Neuronal stem cell (in vitro differentiated cells): ENCODE data around the gene ALDH1L1.

Experiments
- DNase-seq: peaks from one replicate; pipeline ENCODE4 v3.0.0-alpha.2; 2013; ENCODE audit warnings: low spot score
- H2AFZ ChIP-seq: one replicate; pipeline ENCODE4 v1.6.1; 2013; ENCODE audit warnings: mild to moderate bottlenecking, low read length, inconsistent platforms
- H2AK5ac ChIP-seq: 2 replicates; pipeline ENCODE4 v1.6.1; 2013; ENCODE audit warnings: low read depth, mild to moderate bottlenecking, inconsistent platforms, low read length, moderate library complexity, mixed read lengths
- H2BK120ac ChIP-seq: 2 replicates; pipeline ENCODE4 v1.6.1; 2013; ENCODE audit warnings: low read depth, mild to moderate bottlenecking, inconsistent platforms, low read length, moderate library complexity, mixed read lengths
- H2BK12ac ChIP-seq: one replicate; pipeline ENCODE4 v1.6.1; 2013; ENCODE audit warnings: low read length, inconsistent platforms
- H2BK15ac ChIP-seq: 2 replicates; pipeline ENCODE4 v1.6.1; 2013; ENCODE audit warnings: mild to moderate bottlenecking, low read length, inconsistent platforms, mixed read lengths
- H2BK5ac ChIP-seq: one replicate; pipeline ENCODE4 v1.6.1; 2013; ENCODE audit warnings: inconsistent platforms, mild to moderate bottlenecking, low read length, moderate library complexity
- H3K14ac ChIP-seq: one replicate; pipeline ENCODE4 v1.6.1; 2013; ENCODE audit warnings: low read length, inconsistent platforms
- H3K18ac ChIP-seq: 2 replicates; pipeline ENCODE4 v1.6.1; 2013; ENCODE audit warnings: low read length, inconsistent platforms
- H3K23ac ChIP-seq: 2 replicates; pipeline ENCODE4 v1.6.1; 2013; ENCODE audit warnings: low read depth, mild to moderate bottlenecking, mixed read lengths, low read length, inconsistent platforms; ENCODE audit not compliant: poor library complexity
- H3K27ac ChIP-seq: replicated peaks from 3 replicates; pipeline ENCODE4 v1.5.1; 2013; ENCODE audit warnings: low read length, inconsistent platforms
- H3K27me3 ChIP-seq, 3 experiments: 2 replicates each; pipeline ENCODE4 v1.6.1; 2013; ENCODE audit warnings: low read length in 3 of 3, mild to moderate bottlenecking in 2 of 3, inconsistent platforms in 1 of 3, low read depth in 1 of 3, mixed read lengths in 1 of 3, moderate library complexity in 1 of 3; ENCODE audit not compliant: control insufficient read depth in 3 of 3, insufficient read depth in 3 of 3
- H3K36me3 ChIP-seq, 2 donors: replicated peaks in 1 of 2; 2 replicates each; pipeline ENCODE4 v1.6.1; 2013; ENCODE audit warnings: low read length in 2 of 2; ENCODE audit not compliant: control insufficient read depth in 2 of 2, insufficient read depth in 2 of 2
- H3K4ac ChIP-seq: 2 replicates; pipeline ENCODE4 v1.6.1; 2013; ENCODE audit warnings: inconsistent platforms, mild to moderate bottlenecking, low read length, moderate library complexity
- H3K4me1 ChIP-seq, 2 donors: 1 replicate in 1 of 2; 2 replicates in 1 of 2; pipeline ENCODE4 v1.6.1; 2013; ENCODE audit warnings: low read length in 2 of 2, low read depth in 1 of 2; ENCODE audit not compliant: control insufficient read depth in 2 of 2, insufficient read depth in 1 of 2
- H3K4me2 ChIP-seq: one replicate; pipeline ENCODE4 v1.6.1; 2013; ENCODE audit warnings: mild to moderate bottlenecking, low read length, inconsistent platforms; ENCODE audit not compliant: insufficient read depth, poor library complexity, severe bottlenecking
- H3K4me3 ChIP-seq, 2 donors: 2 replicates each; pipeline ENCODE4 v1.5.1; 2013; ENCODE audit warnings: low read length in 2 of 2, mild to moderate bottlenecking in 2 of 2, inconsistent platforms in 1 of 2, moderate library complexity in 1 of 2
- H3K79me1 ChIP-seq: one replicate; pipeline ENCODE4 v1.6.1; 2013; ENCODE audit warnings: low read depth, mild to moderate bottlenecking, inconsistent platforms, low read length, moderate library complexity
- H3K9ac ChIP-seq: one replicate; pipeline ENCODE4 v1.6.1; 2013; ENCODE audit warnings: mild to moderate bottlenecking, low read depth, low read length, inconsistent platforms; ENCODE audit not compliant: poor library complexity
- H3K9me3 ChIP-seq, 2 donors: replicated peaks in 1 of 2; 2 replicates each; pipeline versions ENCODE3 to v1.6.1; 2013; ENCODE audit warnings: low read length in 2 of 2, mild to moderate bottlenecking in 2 of 2, inconsistent platforms in 1 of 2, low read depth in 1 of 2, mixed read lengths in 1 of 2, moderate library complexity in 1 of 2; ENCODE audit not compliant: control insufficient read depth in 2 of 2, insufficient read depth in 1 of 2
- H4K8ac ChIP-seq: one replicate; pipeline ENCODE4 v1.6.1; 2013; ENCODE audit warnings: low read depth, mild to moderate bottlenecking, inconsistent platforms, low read length, moderate library complexity
- H4K91ac ChIP-seq: one replicate; pipeline ENCODE4 v1.6.1; 2013; ENCODE audit warnings: low read length, low read depth, mild to moderate bottlenecking, inconsistent platforms; ENCODE audit not compliant: poor library complexity
- WGBS, 2 donors: extraction: QIAGEN DNeasy Blood & Tissue Kit; methylation state at CpG; one replicate each; pipeline ENCODE4 v1.1.7; 2013; ENCODE audit warnings: missing lambda C conversion rate in 2 of 2, mixed read lengths in 1 of 2; ENCODE audit not compliant: insufficient read length in 2 of 2, insufficient replicate concordance in 1 of 2; ENCODE audit errors: extremely low coverage in 2 of 2; 5-methylcytosine and 5-hydroxymethylcytosine counted together

Gene ALDH1L1

DNA sequence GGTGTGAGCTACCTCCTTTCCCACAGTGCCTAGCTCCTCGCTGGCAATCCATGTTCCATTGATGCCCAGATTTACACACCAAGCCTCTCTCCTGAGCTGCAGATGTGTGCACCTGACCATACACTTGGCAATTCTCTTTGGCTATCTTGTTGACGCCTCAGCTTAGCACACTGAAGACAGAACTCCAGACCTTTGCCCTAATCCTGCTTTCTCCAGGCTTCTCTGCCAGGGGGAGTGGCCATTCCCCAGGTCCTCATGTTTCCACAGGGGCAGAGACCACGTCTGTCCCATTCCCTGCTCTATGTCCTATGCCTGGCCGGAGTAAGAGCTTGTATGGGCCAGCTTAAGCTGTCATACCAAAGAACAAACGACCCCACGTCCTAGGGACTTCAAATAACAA, 30.2 kb upstream of the ALDH1L1 start:
- no peak overlapping the region for H2AK5ac ChIP-seq
- WGBS, 2 donors, result no CpG with 5 or more reads among the region's 6 CpGs
- H3K27ac ChIP-seq, result no peak overlapping the region
- H2BK15ac ChIP-seq, result no peak overlapping the region
- H3K14ac ChIP-seq, result no peak overlapping the region
- H3K4me2 ChIP-seq, result no peak overlapping the region
- H3K27me3 ChIP-seq, result peaks cover 0 to 16% (median 0%) of the 10 kb centered on the region in 3 experiments
- no peak overlapping the region for H4K91ac ChIP-seq
- no peak overlapping the region for H2AFZ ChIP-seq
- no peak overlapping the region for H3K9ac ChIP-seq
- no peak overlapping the region for H4K8ac ChIP-seq
- H3K18ac ChIP-seq, result no peak overlapping the region
- H3K4me3 ChIP-seq, result no peak overlapping the region
- no peak overlapping the region for H3K23ac ChIP-seq
- H2BK120ac ChIP-seq, result no peak overlapping the region
- no peak overlapping the region for H3K4ac ChIP-seq
- peaks cover 4 to 6% of the 10 kb centered on the region in 2 donors for H3K4me1 ChIP-seq
- H2BK5ac ChIP-seq, result no peak overlapping the region
- peaks cover 0 to 3% of the 10 kb centered on the region in 2 donors for H3K9me3 ChIP-seq
- no peak for DNase-seq
- no peak overlapping the region for H2BK12ac ChIP-seq
- no peaks in the 10 kb centered on the region for H3K79me1 ChIP-seq
- no peaks in the 10 kb centered on the region for H3K36me3 ChIP-seq

DNA sequence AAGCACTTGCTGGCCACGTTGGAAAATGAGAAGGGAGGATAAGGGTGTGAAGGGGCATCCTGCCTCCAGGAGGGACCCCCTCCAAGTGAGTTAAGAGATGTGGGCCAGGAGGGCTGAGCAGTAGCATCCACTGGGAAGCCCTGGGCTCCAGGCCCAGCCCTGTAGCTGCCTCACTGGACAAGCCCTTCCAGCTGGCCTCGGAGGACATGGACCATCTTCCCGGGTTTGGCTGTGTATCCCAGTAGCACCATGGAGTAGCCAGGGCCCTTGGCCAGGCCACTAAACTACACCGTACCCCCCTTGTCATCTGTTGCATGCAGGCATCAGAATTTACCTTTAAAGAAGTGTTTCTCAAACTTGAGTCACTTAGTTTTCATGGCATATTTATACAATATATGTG, 29.4 kb upstream of the ALDH1L1 start:
- Histone ChIP-seq H2BK15ac (no peak overlapping the region), H3K4me3 (no peak overlapping the region), H3K79me1 (no peaks in the 10 kb centered on the region), H3K27me3 (peaks cover 0 to 14% (median 0%) of the 10 kb centered on the region in 3 experiments), H3K4ac (no peak overlapping the region), H3K18ac (no peak overlapping the region), H3K9ac (no peak overlapping the region), H4K8ac (no peak overlapping the region), H3K4me1 (peaks cover 4 to 6% of the 10 kb centered on the region in 2 donors), H3K27ac (no peak overlapping the region), H3K36me3 (no peaks in the 10 kb centered on the region), H3K23ac (no peak overlapping the region), H3K9me3 (peaks cover 0 to 3% of the 10 kb centered on the region in 2 donors), H4K91ac (no peak overlapping the region), H3K4me2 (no peak overlapping the region), H2BK5ac (no peak overlapping the region), H2AFZ (no peak overlapping the region), H2BK12ac (no peak overlapping the region), H2AK5ac (no peak overlapping the region), H3K14ac (no peak overlapping the region), H2BK120ac (no peak overlapping the region)
- no CpG with 5 or more reads among the region's 4 CpGs for WGBS, 2 donors
- DNase-seq, result no peak

DNA sequence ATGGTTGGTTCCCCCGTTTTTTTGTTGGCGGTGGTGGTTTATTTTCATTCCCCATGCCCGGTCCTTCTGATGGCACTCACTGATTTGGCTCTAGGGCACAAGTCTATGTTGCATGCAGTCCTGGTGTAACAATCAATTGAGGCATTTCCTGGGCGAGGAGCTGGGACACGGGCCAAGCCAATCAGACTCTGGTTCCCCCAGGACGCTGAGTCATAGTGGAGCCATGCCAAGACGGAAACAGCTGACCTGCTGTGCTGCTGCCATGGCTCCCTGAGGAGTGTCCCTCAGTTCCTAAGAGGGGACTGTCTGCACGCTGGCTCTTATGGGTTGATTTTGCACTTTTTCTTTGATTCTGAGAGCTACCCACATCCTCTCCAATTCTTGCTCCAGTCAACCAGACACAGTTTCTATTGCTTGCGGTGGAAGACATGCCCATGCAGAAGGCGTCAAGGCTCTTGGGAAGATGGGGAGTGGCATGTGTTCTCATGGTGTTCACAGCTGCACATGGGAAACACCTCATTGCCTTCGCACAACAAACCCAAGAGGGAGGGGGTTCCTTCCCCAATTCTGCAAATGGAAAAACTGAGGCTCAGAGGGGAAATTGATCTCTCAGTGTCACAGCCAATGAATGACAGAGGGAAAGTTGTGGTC, 28.3 kb upstream of the ALDH1L1 start:
- H4K8ac ChIP-seq, result no peak overlapping the region
- H3K36me3 ChIP-seq, result no peaks in the 10 kb centered on the region
- no peak overlapping the region for H3K4me3 ChIP-seq
- no peak overlapping the region for H3K14ac ChIP-seq
- H3K27ac ChIP-seq, result no peak overlapping the region
- no peak overlapping the region for H2BK120ac ChIP-seq
- H2BK5ac ChIP-seq, result no peak overlapping the region
- H3K79me1 ChIP-seq, result no peaks in the 10 kb centered on the region
- no peak overlapping the region for H3K18ac ChIP-seq
- no peaks in the 10 kb centered on the region for H3K9me3 ChIP-seq
- H3K9ac ChIP-seq, result no peak overlapping the region
- peak overlapping the region; percentile 18 for H3K23ac ChIP-seq
- peaks cover 3 to 4% of the 10 kb centered on the region in 2 donors for H3K4me1 ChIP-seq
- H3K27me3 ChIP-seq, result peaks cover 0 to 11% (median 0%) of the 10 kb centered on the region in 3 experiments
- DNase-seq, result no peak
- no peak overlapping the region for H2AK5ac ChIP-seq
- WGBS, 2 donors, result no CpG with 5 or more reads among the region's 11 CpGs
- H3K4ac ChIP-seq, result no peak overlapping the region
- H2BK12ac ChIP-seq, result no peak overlapping the region
- H2BK15ac ChIP-seq, result no peak overlapping the region
- no peak overlapping the region for H2AFZ ChIP-seq
- H4K91ac ChIP-seq, result no peak overlapping the region
- no peak overlapping the region for H3K4me2 ChIP-seq

DNA sequence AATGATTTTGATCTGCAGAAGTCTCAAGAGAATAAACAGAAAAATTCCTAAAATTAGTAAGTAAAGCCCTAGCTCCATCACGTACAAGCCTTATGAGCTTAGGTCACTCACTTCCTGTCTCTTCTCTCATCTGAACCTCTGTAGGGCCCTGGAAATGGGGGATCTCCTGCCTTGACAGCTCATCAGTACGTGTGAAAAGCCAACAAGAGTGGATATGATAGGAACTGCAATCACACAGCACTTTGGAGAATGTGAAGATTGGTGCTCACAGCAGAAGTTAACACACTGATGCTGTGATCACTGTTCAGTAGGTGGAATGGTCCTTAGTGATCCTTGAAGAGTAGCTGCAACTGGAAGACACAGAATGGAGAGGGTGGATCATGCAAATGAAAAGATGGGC, 27.8 kb upstream of the ALDH1L1 start:
- H3K4me2 ChIP-seq, result no peak overlapping the region
- no peak overlapping the region for H2AK5ac ChIP-seq
- no peak overlapping the region for H2BK15ac ChIP-seq
- H3K27me3 ChIP-seq, result peaks cover 0 to 11% (median 0%) of the 10 kb centered on the region in 3 experiments
- H2BK5ac ChIP-seq, result no peak overlapping the region
- H3K27ac ChIP-seq, result no peak overlapping the region
- H3K14ac ChIP-seq, result no peak overlapping the region
- no peak overlapping the region for H3K4me3 ChIP-seq
- no CpG with 5 or more reads among the region's 2 CpGs for WGBS, 2 donors
- H3K9ac ChIP-seq, result no peak overlapping the region
- no peak overlapping the region for H3K4ac ChIP-seq
- DNase-seq, result no peak
- H3K79me1 ChIP-seq, result no peaks in the 10 kb centered on the region
- H2BK120ac ChIP-seq, result no peak overlapping the region
- no peak overlapping the region for H2AFZ ChIP-seq
- no peak overlapping the region for H3K18ac ChIP-seq
- no peak overlapping the region for H2BK12ac ChIP-seq
- no peaks in the 10 kb centered on the region for H3K9me3 ChIP-seq
- no peak overlapping the region for H4K91ac ChIP-seq
- no peak overlapping the region for H3K23ac ChIP-seq
- peaks cover 0 to under 1% of the 10 kb centered on the region in 2 donors for H3K4me1 ChIP-seq
- H4K8ac ChIP-seq, result no peak overlapping the region
- H3K36me3 ChIP-seq, result no peaks in the 10 kb centered on the region
